H1 (cell line): ENCODE data around the gene IRF2BP2. TPM values are rescaled to one million over a fixed set of nuclear protein-coding genes. Genes with fewer than 3 reads are reported as not detected.

Source experiments
- CTCF ChIA-PET: fragments of 300-600 bp; sonication (Branson Sonifier 250); formaldehyde crosslinking; loops from one replicate; lab custom pipeline; 2021; ENCODE audit not compliant: partially characterized antibody; lab: Charles Lee
- POLR2A ChIA-PET: fragments of 300-600 bp; sonication (Branson Sonifier 250); formaldehyde crosslinking; loops from one replicate; lab custom pipeline; 2021; ENCODE audit warnings: inconsistent platforms; ENCODE audit not compliant: partially characterized antibody; lab: Charles Lee
- DNase-seq, 2 experiments: peaks; one replicate each; pipeline versions ENCODE4 v3.0.0 to v3.0.0-alpha.2; 2010 to 2022; ENCODE audit warnings: low spot score in 2 of 2, low read depth in 1 of 2, mixed read lengths in 1 of 2
- FAIRE-seq: peaks from 2 replicates; lab custom pipeline; 2011; peaks lifted over from hg19 to GRCh38; lab: Jason Lieb, UNC
- H2AFZ ChIP-seq: 2 replicates; pipeline ENCODE4 v1.8.1; 2012; ENCODE audit warnings: low read length, inconsistent platforms
- H2AK5ac ChIP-seq: 2 replicates; pipeline ENCODE4 v1.6.1; 2013; ENCODE audit warnings: low read depth, low read length
- H2BK120ac ChIP-seq: replicated peaks from 2 replicates; pipeline ENCODE3; 2013; ENCODE audit warnings: low read depth, low read length, inconsistent platforms
- H2BK12ac ChIP-seq: 2 replicates; pipeline ENCODE4 v1.6.1; 2013; ENCODE audit warnings: low read depth, low read length
- H2BK15ac ChIP-seq: 2 replicates; pipeline ENCODE4 v1.6.1; 2013; ENCODE audit warnings: low read length
- H2BK20ac ChIP-seq: 2 replicates; pipeline ENCODE4 v1.6.1; 2013; ENCODE audit warnings: low read length
- H2BK5ac ChIP-seq: 2 replicates; pipeline ENCODE4 v1.6.1; 2013; ENCODE audit warnings: low read depth, low read length
- H3K14ac ChIP-seq: 2 replicates; pipeline ENCODE4 v1.6.1; 2013; ENCODE audit warnings: inconsistent platforms; ENCODE audit not compliant: insufficient read length
- H3K18ac ChIP-seq: 2 replicates; pipeline ENCODE4 v1.6.1; 2013; ENCODE audit warnings: low read length; ENCODE audit errors: extremely low read depth
- H3K23ac ChIP-seq: 2 replicates; pipeline ENCODE4 v1.6.1; 2013; ENCODE audit warnings: inconsistent platforms; ENCODE audit not compliant: insufficient read length
- H3K23me2 ChIP-seq: 2 replicates; pipeline ENCODE4 v1.6.1; 2013; ENCODE audit warnings: low read depth, low read length
- H3K27ac ChIP-seq: 2 replicates; pipeline ENCODE4 v1.6.1; 2011; ENCODE audit warnings: low read depth, low read length, inconsistent platforms
- H3K27me3 ChIP-seq, 4 experiments: replicated peaks in 1 of 4; 1 replicate in 1 of 4; 2 replicates in 3 of 4; pipeline versions ENCODE4 v1.6.1 to v1.8.1; 2011 to 2013; ENCODE audit warnings: low read length in 3 of 4, mild to moderate bottlenecking in 3 of 4, inconsistent platforms in 2 of 4, mixed read lengths in 2 of 4, moderate library complexity in 1 of 4; ENCODE audit not compliant: control insufficient read depth in 3 of 4, insufficient read depth in 3 of 4; ENCODE audit errors: extremely low read depth in 1 of 4
- H3K36me3 ChIP-seq, 4 experiments: 2 replicates each; pipeline versions ENCODE4 v1.6.1 to v1.8.1; 2011 to 2013; ENCODE audit warnings: mild to moderate bottlenecking in 4 of 4, low read length in 3 of 4, moderate library complexity in 2 of 4, control low read depth in 1 of 4, inconsistent platforms in 1 of 4; ENCODE audit not compliant: insufficient read depth in 4 of 4, control insufficient read depth in 2 of 4
- H3K4ac ChIP-seq: replicated peaks from 2 replicates; pipeline ENCODE3; 2013; ENCODE audit warnings: low read length, low read depth, mixed read lengths, inconsistent platforms; ENCODE audit not compliant: insufficient read length
- H3K4me1 ChIP-seq, 4 experiments: replicated peaks in 1 of 4; 1 replicate in 1 of 4; 2 replicates in 3 of 4; pipeline versions ENCODE4 v1.6.1 to v1.8.1; 2011 to 2013; ENCODE audit warnings: low read length in 3 of 4, inconsistent platforms in 2 of 4, mixed read lengths in 1 of 4; ENCODE audit not compliant: insufficient read depth in 4 of 4, control insufficient read depth in 3 of 4
- H3K4me2 ChIP-seq, 2 experiments: 2 replicates each; pipeline versions ENCODE4 v1.6.1 to v1.8.1; 2011 to 2013; ENCODE audit warnings: low read depth in 2 of 2, low read length in 2 of 2, control low read depth in 1 of 2, inconsistent platforms in 1 of 2, mild to moderate bottlenecking in 1 of 2; ENCODE audit not compliant: insufficient read depth in 1 of 2
- H3K4me3 ChIP-seq, 4 experiments: fragments of 200-600, 300-600 bp in 1 of 4; sonication (generic), shearing (Covaris generic), sonication (Bioruptor Twin) in 1 of 4; 2 replicates each; pipeline versions ENCODE4 v1.5.1 to v1.8.1; 2011 to 2016; ENCODE audit warnings: low read length in 4 of 4, low read depth in 3 of 4, control low read depth in 2 of 4, inconsistent platforms in 2 of 4, mild to moderate bottlenecking in 2 of 4, mixed read lengths in 1 of 4, moderate library complexity in 1 of 4; ENCODE audit not compliant: insufficient read depth in 2 of 4; ENCODE audit errors: extremely low read depth in 1 of 4
- H3K56ac ChIP-seq: replicated peaks from 2 replicates; pipeline ENCODE3; 2013; ENCODE audit warnings: low read depth, mild to moderate bottlenecking, mixed read lengths, low read length, inconsistent platforms; ENCODE audit not compliant: insufficient read length
- H3K79me1 ChIP-seq: 2 replicates; pipeline ENCODE4 v1.6.1; 2013; ENCODE audit warnings: low read depth, low read length, control low read depth
- H3K79me2 ChIP-seq, 2 experiments: 2 replicates each; pipeline versions ENCODE4 v1.6.1 to v1.8.1; 2012 to 2013; ENCODE audit warnings: low read length in 2 of 2, mild to moderate bottlenecking in 2 of 2, inconsistent platforms in 1 of 2; ENCODE audit not compliant: insufficient read depth in 2 of 2, control insufficient read depth in 1 of 2
- H3K9ac ChIP-seq, 4 experiments: replicated peaks in 1 of 4; 1 replicate in 1 of 4; 2 replicates in 3 of 4; pipeline versions ENCODE4 v1.6.1 to v1.8.1; 2011 to 2013; ENCODE audit warnings: low read depth in 3 of 4, low read length in 3 of 4, control low read depth in 2 of 4, mild to moderate bottlenecking in 2 of 4, moderate library complexity in 2 of 4, inconsistent platforms in 1 of 4; ENCODE audit errors: extremely low read depth in 1 of 4
- H3K9me3 ChIP-seq, 2 experiments: 2 replicates each; pipeline versions ENCODE4 v1.6.1 to v1.8.1; 2012 to 2013; ENCODE audit warnings: mild to moderate bottlenecking in 2 of 2, moderate library complexity in 2 of 2, control low read depth in 1 of 2, inconsistent platforms in 1 of 2, low read depth in 1 of 2, low read length in 1 of 2, mixed read lengths in 1 of 2; ENCODE audit not compliant: insufficient read depth in 2 of 2
- H4K20me1 ChIP-seq, 2 experiments: replicated peaks in 1 of 2; 2 replicates each; pipeline versions ENCODE3 to v1.8.1; 2011 to 2013; ENCODE audit warnings: inconsistent platforms in 2 of 2, low read length in 2 of 2, mild to moderate bottlenecking in 1 of 2; ENCODE audit not compliant: insufficient read depth in 2 of 2, control insufficient read depth in 1 of 2
- H4K5ac ChIP-seq: 2 replicates; pipeline ENCODE4 v1.6.1; 2013; ENCODE audit warnings: low read length, low read depth, mixed read lengths, inconsistent platforms; ENCODE audit not compliant: insufficient read length
- H4K8ac ChIP-seq: 2 replicates; pipeline ENCODE4 v1.8.0; 2013; ENCODE audit warnings: mild to moderate bottlenecking, moderate library complexity, low read length, inconsistent platforms; ENCODE audit not compliant: insufficient read depth; ENCODE audit errors: extremely low read depth
- H4K91ac ChIP-seq: replicated peaks from 2 replicates; pipeline ENCODE3; 2013; ENCODE audit warnings: low read length, mixed read lengths, inconsistent platforms; ENCODE audit not compliant: insufficient read length
- CEBPB ChIP-seq: IDR thresholded peaks from 2 replicates; pipeline ENCODE4 v1.6.1; 2012; ENCODE audit warnings: low read depth, low read length
- GABPA ChIP-seq: IDR thresholded peaks from 2 replicates; pipeline ENCODE4 v1.6.1; 2011; ENCODE audit warnings: mild to moderate bottlenecking, low read length, moderate library complexity, borderline replicate concordance; ENCODE audit not compliant: insufficient read depth
- RAD21 ChIP-seq, 2 experiments: IDR thresholded peaks in 1 of 2; conservative IDR thresholded peaks in 1 of 2; 2 replicates each; pipeline ENCODE4 v1.6.1; 2011; ENCODE audit warnings: low read depth in 2 of 2, low read length in 2 of 2, improper control_type of control experiment in 1 of 2, inconsistent platforms in 1 of 2, mild to moderate bottlenecking in 1 of 2, moderate library complexity in 1 of 2
- SP1 ChIP-seq: IDR thresholded peaks from 2 replicates; pipeline ENCODE4 v1.6.1; 2011; ENCODE audit warnings: low read depth, low read length
- WGBS, 2 experiments: shearing (Covaris generic) in 1 of 2; methylation state at CpG; one replicate each; pipeline versions ENCODE4 v1.1.6 to v1.1.7; 2013 to 2015; ENCODE audit warnings: low lambda C conversion rate in 2 of 2, mixed read lengths in 2 of 2, inconsistent platforms in 1 of 2, low coverage in 1 of 2, missing lambda C conversion rate in 1 of 2; ENCODE audit not compliant: insufficient replicate concordance in 2 of 2, insufficient coverage in 1 of 2, insufficient read length in 1 of 2; ENCODE audit errors: extremely low coverage in 1 of 2, missing lambda C conversion rate in 1 of 2; 5-methylcytosine and 5-hydroxymethylcytosine counted together
- polyA plus RNA-seq, 7 experiments: library from polyadenylated mRNA; depleted of rRNA in 3 of 7; stranded (reverse) in 5 of 7; unstranded in 2 of 7; fragments of >200 nt in 5 of 7; fragments of 200-250 nt in 2 of 7; gene quantifications; 1 replicate in 5 of 7; 2 replicates in 1 of 7; 4 replicates in 1 of 7; pipeline versions ENCODE4 v1.2.1 to v1.2.3, GENCODE V29; 2011 to 2013; ENCODE audit warnings: missing spikeins in 2 of 7, mixed read lengths in 2 of 7
- total RNA-seq: library from RNA; stranded (reverse); fragmentation: NEBNext Ultra II Directional; extraction: Animal tissue kit (Norgen Biotek cat#: 25700); gene quantifications from 2 replicates; pipeline ENCODE4 v1.2.1, GENCODE V29; 2021

The IRF2BP2 gene
- total and polyA plus RNA-seq, 2 of the 8 experiments (the other 6 are each of a cell fraction or from before 2014, with no cell fraction given): 24.9 to 67.5 TPM

DNA sequence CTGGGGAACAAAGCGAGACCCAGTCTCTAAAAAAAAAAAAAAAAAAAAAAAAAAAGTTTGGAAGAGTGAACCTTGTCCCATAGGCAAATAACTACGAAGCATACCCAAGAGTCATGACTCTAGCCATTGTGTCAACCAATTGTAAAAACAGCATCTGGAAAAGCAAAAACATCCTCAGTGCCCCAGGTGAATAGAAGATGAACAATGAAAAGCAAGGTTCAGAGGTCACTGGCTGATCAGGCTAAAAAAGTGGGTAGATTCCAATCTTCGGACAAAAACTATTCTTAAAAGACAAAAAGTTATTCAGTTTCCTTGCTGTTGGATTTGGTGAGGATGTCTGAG, 11.1 kb upstream of the IRF2BP2 start:
- FAIRE-seq: no peak
- 0 out of 2 replicates have a peak overlapping the region, but pooled peaks have one; percentile 28 for H2BK5ac ChIP-seq
- TF ChIP-seq RAD21 (IDR thresholded peaks at IDR 0.05 in 1 of 2, conservative IDR thresholded peaks at IDR 0.05 in 1 of 2; ENCODE audit: low read depth in 2 of 2, low read length in 2 of 2) (no peak), GABPA (no peak), SP1 (no peak), CEBPB (no peak)
- TF ChIP-seq, all 59 proteins: peak for 0
- DNase-seq: no peak
- Histone ChIP-seq H3K36me3 (no peaks in the 10 kb centered on the region), H2BK20ac (peak overlapping the region; percentile 24; the same call in 1 of the 2 replicates), H4K91ac (no peak overlapping the region), H3K23ac (no peak overlapping the region), H3K4me3 (no peak overlapping the region), H2BK12ac (peak overlapping the region; percentile 64; the same call in 1 of the 2 replicates), H3K4me1 (peaks cover 0 to 12% (median 5%) of the 10 kb centered on the region in 4 experiments; a peak in 3 of 7 replicates), H4K8ac (no peak overlapping the region), H2AFZ (no peak overlapping the region), H3K4me2 (no peak overlapping the region), H3K18ac (no peak overlapping the region), H3K9me3 (no peaks in the 10 kb centered on the region), H4K20me1 (no peaks in the 10 kb centered on the region), H2BK15ac (no peak overlapping the region), H2AK5ac (no peak overlapping the region), H3K14ac (no peak overlapping the region), H3K27me3 (no peaks in the 10 kb centered on the region), H3K23me2 (no peaks in the 10 kb centered on the region), H3K9ac (no peak overlapping the region), H4K5ac (no peak overlapping the region), H3K56ac (no peak overlapping the region), H3K79me2 (no peaks in the 10 kb centered on the region), H2BK120ac (no peak overlapping the region), H3K4ac (no peak overlapping the region), H3K27ac (no peak overlapping the region), H3K79me1 (no peaks in the 10 kb centered on the region)
- CTCF ChIA-PET: no interaction called here
- whole genome bisulfite sequencing, 2 experiments: 96% methylated on average over 3 of the region's 3 CpGs; no CpG with 5 or more reads in 1 of the 2 experiments
- POLR2A ChIA-PET: no interaction called here
